DMS 273 (cell line): Measurements from ENCODE around the gene SRGAP2C.
"Not testable (repeated sequence)": the region's sequence is repeated elsewhere in the genome, so short reads cannot be mapped to it uniquely, and the experiment has no call there.

Experiments used
- DNase-seq: peaks from one replicate; lab custom pipeline; 2025; ENCODE audit not compliant: unreplicated experiment; lab: John Stamatoyannopoulos, UW

Gene SRGAP2C

DNA sequence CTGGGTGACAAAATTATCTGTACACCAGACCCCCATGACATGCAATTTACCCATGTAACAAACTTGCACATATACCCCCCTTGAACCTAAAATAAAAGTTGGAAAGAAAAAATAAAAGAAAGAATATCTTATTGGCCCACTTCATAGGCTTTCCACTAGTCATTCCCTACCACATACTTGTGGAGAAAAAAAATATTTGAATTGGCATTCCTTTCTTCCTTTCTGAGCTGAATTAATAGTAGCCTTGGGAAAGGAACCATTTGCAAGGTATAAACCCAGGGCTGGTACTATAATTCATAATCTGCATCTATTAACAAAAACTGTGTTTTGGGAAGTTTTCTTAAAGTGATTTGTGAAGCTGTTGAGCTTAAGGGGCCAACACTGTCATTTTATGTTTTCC, 140.0 kb downstream of the SRGAP2C start:
- not testable (repeated sequence) for DNase-seq

DNA sequence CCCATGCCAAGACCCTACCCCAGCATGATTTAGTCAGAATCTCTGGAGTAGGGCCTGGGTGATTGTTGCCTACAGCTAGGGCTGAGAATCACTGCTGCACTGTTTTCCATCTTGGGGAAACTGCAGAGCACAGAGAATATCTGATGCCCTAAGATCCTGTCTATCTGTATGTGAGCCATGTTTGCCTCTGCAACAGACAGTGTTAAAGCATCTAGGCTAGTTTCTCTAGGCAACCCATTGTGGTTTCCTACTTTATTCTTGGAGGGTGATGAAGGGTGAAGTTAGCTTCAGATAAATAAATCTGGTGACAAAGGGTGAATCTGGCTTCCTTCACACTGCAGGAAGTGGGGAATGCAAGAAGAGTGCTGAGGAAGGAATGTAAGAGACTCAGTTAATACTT, 147.4 kb downstream of the SRGAP2C start:
- DNase-seq, result not testable (repeated sequence)

DNA sequence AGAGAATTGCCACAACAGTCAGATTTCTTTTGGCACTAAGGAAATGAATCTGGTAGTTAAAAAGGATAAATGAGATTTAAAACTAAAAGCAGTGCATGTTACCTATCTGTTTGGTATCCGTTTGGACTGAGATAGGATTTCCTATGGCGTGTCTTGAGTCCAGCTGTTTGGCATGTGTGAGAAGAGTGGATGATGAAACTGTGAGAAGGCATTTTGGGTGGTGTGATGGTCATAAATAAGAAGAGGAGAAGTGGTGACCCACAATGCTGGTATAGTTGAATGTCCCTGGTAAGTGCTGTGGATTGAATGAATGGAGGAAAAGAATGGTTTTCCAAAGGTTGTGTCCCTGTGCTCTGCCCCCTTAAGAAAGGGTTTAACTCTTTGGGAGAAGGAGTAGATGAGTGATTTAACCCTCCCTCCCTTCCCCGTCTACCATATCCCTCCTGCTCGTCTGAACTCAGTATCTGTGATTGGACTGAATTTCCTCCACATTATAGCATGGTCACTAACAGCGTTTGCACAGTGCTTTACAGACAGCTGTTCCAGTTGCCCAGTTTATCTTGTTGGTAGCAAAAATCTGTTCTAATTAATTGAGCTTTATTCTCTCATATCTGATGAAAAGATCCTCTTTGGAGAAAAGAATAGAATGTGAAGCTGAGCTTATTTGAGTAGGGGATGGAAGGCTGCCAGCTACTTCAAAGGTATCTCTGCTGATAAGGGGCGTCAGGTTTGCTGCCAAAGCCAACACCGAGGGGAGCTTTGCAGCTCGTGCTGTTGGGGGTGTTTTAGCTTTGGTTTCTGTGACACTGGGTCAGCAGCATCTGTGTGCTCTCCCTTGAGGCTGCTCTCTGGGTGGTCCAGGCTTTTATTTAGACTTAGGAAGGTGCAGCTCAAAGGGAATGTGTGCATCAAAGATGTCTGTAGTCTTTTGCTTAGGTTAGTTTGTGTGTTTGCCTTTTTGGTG, 148.1 kb downstream of the SRGAP2C start:
- DNase-seq, result not testable (repeated sequence)

DNA sequence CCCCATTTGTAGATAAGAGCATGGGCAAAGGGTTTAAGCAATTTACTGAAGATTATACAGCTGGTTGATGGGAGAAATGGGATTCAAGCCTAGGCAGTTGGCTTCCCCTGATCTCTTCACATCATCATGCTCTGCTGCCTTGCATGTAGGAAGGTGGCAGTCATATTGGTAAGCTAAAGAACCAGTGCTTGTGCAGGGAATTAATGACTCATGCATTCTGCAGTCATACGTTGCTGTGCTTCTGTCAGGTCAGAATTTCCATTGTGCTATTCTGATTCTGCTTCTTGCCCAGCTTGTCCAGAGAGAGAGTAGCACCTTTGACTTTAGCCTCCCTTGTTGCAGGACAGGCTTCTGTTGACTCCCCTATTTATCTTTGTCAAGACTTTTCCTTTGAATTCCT, 153.2 kb downstream of the SRGAP2C start:
- not testable (repeated sequence) for DNase-seq

DNA sequence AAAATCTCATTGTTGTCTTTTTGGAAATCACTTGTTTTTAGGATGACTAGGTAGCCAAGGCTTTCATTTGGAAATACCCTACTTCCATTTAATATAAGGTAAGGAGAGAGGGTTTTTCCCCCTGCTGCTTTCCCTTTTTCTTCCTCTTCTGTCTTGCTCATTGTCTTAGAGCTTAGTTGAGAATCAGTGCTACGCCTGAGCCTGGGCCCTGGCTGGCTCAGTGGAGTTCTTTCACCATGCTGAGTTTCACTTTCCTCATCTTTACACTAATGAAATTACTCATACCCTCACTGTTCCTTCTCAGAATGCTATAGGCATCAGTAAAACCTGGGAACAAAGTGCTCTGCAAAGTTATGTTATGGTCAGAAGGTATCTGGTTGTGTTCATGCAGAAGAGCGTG, 154.8 kb downstream of the SRGAP2C start:
- DNase-seq, result not testable (repeated sequence)

DNA sequence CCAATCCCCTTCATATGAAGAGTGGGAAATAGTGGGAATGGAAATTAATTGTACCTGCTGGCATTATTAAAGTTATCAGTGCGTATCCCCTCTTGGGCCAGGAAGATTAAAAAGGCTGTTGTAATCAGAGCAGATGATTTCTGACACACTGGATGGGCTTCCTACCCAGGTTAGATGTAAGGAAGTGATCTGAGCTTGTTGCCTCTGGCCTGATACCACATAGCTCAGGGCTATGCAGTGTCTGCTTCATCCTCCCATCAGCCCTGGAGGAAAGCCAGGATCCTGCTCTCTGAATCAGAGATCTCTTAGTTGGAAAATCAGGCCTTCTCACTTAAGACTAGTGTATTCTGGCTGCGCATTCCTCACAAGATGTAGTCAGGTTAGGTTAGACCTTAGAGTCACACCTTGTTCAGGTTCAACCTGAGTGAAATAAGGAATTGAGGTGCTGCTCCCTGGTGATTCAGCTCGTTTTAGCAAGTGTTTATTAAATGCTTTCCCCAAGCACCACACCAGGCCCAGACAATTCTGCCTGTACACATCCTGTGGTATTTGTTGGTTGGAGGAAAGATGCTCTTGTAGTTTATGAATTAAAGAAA, 158.6 kb downstream of the SRGAP2C start:
- not testable (repeated sequence) for DNase-seq

DNA sequence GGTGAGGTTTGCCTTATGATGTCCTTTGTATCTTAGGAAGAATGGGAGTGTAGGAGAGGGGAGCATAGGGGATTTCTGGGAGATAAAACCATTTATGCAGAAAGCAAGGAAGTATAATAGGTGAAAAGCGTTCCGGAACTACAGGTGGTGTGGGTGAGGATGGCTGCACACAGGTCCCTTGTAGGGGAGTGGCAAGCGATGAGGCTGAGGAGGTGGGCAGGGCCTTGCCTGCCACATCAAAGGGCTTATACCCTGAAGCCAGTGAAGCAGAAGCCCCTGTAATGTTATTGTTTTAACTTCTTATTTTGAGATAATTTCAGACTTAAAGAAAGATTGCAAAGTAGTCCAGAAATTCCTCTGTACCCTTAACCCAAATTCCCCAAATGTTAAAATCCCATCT, 159.6 kb downstream of the SRGAP2C start:
- DNase-seq, result not testable (repeated sequence)

DNA sequence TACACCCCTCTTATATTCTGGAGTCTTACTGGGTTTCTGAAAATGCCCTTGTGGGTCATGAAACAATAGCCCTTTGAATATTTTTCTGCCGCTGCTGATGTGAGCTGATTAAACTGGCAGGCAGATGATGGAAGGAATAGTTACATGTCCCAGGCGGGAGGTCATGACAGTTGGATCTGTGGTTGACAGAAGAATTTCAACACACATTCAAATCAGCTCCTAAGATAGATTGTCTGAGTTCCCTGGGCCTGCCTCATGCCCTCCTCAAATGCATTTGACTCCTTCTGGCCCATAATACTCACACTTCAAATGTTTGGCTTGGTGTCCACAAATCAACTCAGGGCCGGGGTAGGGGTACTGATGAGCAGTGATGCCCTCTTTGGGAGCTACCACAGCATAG, 161.9 kb downstream of the SRGAP2C start:
- DNase-seq, result not testable (repeated sequence)

DNA sequence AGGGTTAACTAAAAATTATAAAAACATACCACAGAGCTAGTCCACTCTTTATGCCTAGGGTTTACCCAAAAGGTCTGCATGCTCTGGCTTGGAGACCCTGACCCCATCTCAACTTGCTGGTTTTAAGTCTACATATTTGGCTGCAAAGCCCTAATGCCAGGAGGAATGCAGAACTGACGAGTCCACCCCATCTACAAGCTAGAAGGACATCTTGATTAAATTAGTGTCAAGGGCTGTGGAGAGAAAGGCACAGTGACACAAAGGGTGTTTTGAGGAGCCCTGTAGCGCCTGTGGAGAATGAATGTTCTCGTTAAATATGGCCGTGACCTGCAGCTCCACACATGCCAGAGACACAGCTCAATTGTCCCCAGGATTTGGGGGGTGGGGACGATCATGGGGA, 162.7 kb downstream of the SRGAP2C start:
- not testable (repeated sequence) for DNase-seq

DNA sequence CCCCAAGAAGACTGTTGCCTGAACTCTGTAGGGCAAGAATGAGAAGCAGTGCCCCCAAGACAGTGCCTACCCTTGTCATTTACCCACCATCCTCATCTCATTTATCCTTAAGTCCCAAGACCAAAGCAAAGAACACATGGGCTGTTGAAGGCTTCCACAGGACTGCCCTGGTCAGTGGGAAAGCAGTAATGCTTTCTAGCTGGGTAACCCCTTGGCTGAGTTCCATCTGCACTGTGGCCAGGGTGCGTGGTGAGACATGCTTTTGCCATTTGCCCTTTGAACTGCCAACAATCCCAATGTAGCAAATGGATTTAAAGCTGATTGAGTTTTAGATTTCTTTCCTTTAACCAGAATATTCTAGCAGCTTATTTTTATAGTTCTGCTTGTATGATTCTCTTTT, 163.3 kb downstream of the SRGAP2C start:
- not testable (repeated sequence) for DNase-seq

DNA sequence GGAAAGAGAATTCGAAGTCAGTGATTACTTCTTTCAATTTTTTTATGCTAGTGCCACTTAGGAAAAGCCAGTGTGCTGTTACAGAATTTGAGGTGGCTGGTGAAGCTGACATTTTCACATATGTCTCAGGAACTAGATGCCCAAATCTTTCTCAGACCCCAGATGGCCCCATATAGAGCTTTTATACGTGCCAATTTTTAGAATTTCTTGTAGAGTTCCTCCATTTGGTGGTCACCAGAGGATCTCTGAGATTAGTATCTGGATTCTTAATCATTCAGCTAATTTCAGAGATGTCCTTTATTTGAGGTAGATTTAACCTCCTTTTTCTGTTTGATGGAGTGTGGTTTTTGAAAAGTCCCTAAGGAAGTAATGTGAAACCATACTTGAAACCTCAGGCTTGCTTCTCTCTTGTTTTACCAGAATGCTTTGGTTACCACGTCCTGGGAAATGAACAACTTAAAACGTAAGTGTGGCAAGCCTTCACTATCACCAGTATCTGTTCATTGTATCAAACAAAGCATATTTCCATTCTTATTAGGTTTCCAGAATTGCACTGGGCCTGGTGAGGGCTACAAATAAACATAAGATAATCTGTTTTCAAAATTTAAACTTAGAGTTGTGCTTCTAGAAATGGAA, 164.7 kb downstream of the SRGAP2C start:
- DNase-seq, result not testable (repeated sequence)

DNA sequence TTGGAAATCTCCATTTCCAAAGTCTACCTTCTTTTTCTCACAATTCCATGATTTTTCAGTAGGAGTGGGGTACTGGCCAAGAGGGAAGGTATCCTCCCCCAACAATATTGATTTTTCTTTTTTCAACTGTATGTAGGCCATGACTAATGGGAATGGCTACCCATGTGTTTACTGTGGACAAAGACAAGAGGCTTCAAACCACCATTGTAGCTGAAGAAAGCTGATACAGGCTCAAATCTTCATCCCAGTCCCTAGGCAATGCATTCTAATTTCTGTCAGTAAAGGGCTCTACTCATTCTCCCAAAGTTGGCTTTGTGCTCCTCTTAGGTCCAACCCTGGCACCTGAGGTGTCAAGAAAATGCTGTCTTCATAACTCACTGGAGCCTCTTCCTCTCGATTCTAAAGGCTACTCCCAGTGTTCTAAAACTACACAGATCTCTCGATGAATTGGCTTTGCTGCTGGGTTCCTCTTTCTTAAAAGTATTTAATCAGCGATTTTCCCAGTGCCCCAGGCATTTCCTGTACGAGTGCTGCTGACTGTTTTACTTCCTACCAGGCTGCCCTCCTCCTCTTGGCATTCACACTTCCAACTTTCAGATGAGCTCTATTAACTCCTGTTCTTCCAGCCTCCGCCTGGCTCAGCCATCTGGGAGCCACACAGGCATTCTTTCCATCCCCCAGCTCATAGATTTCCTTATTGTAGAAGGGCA, 171.1 kb downstream of the SRGAP2C start:
- not testable (repeated sequence) for DNase-seq

DNA sequence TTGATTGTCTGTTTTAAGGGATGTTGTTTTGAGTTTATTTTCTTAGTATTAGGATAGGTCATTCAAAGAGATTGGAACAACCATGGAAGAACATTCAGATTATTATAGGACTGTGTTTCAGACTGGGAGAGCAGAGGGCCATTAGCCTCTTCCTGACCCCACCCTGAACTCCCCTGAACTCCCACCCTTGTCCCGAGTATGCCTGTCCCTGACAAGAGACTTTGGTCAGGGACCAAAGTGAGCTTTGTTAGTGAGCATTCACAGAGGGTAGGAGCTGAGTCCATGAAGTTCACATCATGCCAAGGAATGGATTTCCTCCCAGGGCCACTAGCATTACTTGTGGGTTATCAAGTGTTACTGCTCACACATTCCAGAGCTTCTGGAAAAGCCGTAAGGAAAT, 172.0 kb downstream of the SRGAP2C start:
- not testable (repeated sequence) for DNase-seq

DNA sequence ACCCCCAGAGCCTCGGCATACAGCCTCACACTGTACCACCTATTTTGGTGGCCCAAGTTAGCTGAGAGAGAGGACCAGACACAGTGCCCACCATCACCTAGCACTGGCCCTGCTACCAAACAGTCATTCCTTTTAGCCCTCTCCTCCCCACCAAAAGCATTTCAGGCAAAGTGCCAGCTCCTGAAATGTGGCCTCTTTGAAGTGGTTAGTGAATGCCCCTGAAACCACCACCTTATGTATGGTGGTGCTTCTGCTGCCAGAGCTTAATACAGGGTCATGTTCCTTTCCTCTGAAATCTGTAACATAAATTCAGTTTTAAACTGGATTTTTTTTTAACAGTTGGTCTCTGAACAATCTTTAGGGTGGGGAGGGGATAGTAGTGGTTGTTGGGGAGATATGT, 175.8 kb downstream of the SRGAP2C start:
- DNase-seq, result not testable (repeated sequence)

DNA sequence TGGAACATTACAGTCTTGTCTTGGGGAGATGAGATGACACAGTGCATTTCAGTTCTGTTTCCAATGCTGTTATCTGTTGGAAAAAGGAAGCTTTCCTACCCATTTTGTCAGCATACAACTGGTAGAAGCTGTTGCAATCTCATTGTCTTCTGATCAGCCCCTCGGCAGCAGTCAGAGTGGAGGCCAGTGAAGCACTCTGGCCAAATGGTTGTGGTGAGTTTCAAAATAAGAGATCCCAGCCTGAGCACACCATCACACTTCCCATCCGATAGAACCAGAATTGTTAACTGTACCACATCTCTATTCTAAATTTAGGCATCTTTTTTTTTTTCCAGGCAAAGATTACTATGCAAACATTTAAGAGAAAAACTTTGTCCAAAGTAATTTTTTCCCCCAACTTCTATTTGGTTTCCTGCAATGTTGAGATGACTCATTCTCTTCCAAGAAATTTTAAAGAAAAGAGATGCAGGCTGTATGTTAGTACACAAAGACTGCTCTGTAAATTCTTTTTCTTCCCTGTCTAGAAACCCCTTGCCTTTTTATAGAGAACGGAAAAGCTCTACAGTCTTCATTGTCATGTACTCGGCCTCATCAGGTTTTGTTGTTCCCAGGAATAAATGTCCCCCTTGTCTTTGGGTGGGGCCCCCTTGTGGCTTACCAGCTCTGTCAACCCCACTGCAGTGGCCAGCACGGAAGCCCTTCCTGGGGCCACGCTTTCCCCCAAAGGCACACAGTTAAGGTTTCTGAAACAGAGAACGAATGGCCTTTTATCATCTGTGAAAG, 176.9 kb downstream of the SRGAP2C start:
- not testable (repeated sequence) for DNase-seq

DNA sequence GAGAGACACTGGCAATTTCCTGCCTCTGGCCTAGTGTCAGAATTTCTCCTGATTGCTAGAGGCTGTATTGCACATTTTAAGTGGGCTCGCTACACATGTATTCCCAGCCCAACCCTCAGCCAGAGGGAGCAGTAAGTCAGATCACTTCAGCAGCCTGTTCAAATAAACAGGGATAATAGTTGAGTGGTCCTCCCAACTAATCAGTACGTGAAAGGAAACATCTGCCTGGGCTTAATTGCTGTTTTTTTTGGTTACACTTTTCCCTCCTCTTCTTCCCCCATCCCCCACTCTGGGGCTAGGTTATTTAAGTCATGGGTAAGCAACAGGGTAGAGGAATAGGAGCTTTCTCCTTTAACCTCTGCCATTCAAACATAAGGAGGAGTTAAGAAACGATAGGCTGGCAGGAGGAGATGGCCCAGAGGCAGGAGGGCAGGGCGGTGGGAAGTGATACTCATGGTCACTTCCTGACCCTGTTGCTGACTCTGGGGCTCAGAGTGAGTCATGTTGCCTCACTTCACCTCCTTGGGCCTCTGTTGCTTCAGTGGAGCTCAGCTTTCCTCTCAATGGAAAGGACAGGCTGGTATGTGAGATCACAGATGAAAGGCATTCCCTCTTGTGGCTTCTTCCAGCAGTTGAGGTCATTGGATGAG, 177.6 kb downstream of the SRGAP2C start:
- not testable (repeated sequence) for DNase-seq

DNA sequence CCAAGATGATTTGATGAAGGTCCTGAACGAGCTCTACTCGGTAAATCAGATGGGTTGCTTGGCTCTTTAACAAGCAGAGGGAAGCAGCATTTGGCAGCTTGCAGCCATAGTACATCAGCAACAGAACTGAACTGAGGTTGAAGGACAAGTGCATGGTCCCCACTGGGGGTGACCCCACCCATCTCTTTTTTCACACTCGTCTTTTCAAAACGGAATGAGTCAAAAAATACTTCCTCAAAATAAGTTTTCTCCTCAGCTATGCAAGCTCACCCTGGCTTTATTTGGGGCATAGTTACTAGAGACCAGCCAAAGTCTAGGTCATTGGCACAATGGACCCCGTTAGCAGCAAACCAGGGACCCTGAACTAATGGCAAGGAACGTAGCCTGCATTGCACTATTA, 180.5 kb downstream of the SRGAP2C start:
- not testable (repeated sequence) for DNase-seq

DNA sequence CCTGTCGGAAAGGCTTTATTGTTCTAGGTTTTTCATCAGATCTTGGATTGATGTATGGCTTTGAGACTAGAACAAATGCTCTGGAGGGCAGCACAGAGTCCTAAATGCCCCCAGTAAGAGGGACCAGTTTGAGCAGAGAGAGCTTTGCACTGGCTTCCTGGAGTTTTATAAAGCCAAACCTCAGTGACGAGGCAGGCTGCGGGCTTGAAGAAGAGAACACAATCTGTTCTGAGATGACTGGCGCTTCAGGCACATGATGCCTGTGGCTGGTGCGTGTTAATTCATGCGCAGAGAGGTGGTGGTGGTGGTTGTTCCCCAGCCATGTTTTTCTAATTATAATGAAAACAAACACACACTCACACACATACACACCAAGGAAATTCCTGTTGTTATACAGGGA, 180.9 kb downstream of the SRGAP2C start:
- not testable (repeated sequence) for DNase-seq

DNA sequence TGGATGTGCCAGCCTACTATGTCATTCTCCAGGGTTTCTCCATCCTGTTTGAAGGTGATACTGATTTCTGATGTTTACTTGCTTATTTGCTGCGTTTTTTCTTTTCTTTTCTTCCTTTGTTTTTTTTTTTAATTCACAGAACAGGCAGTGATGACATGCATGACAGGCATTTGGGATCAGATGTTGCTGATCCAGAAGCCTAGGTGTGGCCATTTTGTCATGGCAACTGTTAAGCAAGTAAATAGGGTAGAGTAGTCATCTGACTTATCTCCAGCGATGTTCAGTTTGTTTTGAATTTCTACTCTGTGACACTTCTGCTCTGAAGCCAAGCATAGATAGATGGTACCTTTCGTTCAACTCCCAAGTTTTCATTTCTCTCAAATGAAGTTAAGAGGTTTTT, 181.4 kb downstream of the SRGAP2C start:
- DNase-seq, result not testable (repeated sequence)

DNA sequence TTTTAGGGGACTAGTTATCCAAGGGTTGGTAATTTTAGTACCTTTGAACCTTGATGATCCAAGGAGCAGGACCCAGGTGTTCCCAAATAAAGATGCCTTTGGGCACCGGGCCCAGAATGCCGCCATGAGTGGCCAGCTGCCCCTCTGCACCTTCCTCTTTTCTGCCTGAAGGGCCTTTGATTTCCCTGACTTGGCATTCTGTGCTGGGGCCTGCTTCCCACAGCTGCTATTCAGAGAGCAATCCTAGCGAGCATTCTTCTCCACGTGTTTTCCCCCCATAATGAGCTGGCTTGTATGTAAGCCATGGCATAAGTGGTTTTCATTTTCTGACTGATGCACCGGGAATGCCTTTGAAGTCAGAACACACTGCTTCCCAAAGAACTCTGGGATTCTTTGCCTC, 184.1 kb downstream of the SRGAP2C start:
- not testable (repeated sequence) for DNase-seq
